Measurements from ENCODE around the gene PDP2.

DNA sequence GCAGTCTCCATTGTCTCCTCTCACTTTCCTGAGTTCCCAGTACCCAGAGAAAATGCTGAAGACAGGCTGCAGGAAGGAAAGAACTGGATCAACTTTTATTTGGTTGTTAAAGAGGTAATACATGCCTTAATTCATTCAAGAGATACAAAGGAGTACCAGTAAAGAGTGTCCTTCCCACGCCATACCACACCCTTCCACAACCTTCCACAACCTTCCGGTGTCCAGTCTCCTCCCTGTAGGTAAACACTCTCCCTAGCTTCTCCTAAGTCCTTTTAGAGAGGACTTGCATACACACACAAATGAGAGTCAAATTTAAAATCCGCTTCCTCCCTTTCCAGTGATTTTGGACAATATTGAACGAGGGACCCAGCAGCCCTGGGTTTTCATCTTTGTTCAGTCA, 38.9 kb upstream of the PDP2 start:
- TF ChIP-seq, protein P1, sequence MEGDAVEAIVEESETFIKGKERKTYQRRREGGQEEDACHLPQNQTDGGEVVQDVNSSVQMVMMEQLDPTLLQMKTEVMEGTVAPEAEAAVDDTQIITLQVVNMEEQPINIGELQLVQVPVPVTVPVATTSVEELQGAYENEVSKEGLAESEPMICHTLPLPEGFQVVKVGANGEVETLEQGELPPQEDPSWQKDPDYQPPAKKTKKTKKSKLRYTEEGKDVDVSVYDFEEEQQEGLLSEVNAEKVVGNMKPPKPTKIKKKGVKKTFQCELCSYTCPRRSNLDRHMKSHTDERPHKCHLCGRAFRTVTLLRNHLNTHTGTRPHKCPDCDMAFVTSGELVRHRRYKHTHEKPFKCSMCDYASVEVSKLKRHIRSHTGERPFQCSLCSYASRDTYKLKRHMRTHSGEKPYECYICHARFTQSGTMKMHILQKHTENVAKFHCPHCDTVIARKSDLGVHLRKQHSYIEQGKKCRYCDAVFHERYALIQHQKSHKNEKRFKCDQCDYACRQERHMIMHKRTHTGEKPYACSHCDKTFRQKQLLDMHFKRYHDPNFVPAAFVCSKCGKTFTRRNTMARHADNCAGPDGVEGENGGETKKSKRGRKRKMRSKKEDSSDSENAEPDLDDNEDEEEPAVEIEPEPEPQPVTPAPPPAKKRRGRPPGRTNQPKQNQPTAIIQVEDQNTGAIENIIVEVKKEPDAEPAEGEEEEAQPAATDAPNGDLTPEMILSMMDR (IDR thresholded peaks at IDR 0.05): no peak
- no peak for TF ChIP-seq POLR2A (IDR thresholded peaks at IDR 0.05)
